Coronary artery (tissue), 2 donors: ENCODE results near the gene GCM1.

Experiments
- DNase-seq: peaks from one replicate; pipeline ENCODE4 v3.0.0-alpha.2; 2017; ENCODE audit warnings: low spot score
- H3K27ac ChIP-seq, 2 donors: fragments of 200-600 bp; sonication (generic); one replicate each; pipeline ENCODE4 v1.5.1; 2016 to 2019
- H3K4me3 ChIP-seq: fragments of 200-600 bp; sonication (generic); 2 replicates; pipeline ENCODE4 v1.5.1; 2016; ENCODE audit warnings: mild to moderate bottlenecking, moderate library complexity
- CTCF ChIP-seq: fragments of 200-600 bp; sonication (generic); IDR thresholded peaks from one replicate; pipeline ENCODE4 v1.5.1; 2019; ENCODE audit warnings: antibody characterized with exemption

The GCM1 gene

DNA sequence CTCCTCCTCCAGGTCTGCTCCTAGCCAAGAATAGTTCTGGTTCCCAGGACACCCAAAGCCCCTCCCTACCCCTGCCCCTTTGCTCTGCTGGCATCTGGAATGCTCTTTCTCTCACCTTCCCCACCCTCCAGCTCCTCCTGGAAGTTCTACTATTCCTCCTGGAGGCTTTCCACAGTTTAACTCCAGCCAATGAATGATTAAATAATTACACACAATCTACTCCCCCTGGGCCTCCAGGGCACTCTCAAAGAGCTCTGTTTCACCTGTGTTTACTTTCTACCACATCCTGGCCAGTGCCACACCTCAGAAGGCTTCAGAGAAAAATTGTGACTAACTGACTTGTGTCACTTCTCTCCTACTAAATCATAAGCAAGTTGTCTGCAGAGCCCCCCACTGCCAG is 36.2 kb downstream of the GCM1 start:
- Histone ChIP-seq H3K27ac (no peak overlapping the region), H3K4me3 (no peak overlapping the region)
- no peak for DNase-seq
- TF ChIP-seq CTCF, result no peak

- Histone ChIP-seq H3K4me3 (no peak overlapping the region), H3K27ac (no peak overlapping the region)
- no peak for TF ChIP-seq CTCF
- DNase-seq, result no peak
Observed at GRCh38 chr6:53111865-53112264, 36.8 kb downstream of the GCM1 start.

- H3K27ac ChIP-seq, result no peak overlapping the region
- H3K4me3 ChIP-seq, result no peak overlapping the region
- TF ChIP-seq CTCF, result no peak
- no peak for DNase-seq
Observed at GRCh38 chr6:53109612-53110011, 39.0 kb downstream of the GCM1 start.

DNA sequence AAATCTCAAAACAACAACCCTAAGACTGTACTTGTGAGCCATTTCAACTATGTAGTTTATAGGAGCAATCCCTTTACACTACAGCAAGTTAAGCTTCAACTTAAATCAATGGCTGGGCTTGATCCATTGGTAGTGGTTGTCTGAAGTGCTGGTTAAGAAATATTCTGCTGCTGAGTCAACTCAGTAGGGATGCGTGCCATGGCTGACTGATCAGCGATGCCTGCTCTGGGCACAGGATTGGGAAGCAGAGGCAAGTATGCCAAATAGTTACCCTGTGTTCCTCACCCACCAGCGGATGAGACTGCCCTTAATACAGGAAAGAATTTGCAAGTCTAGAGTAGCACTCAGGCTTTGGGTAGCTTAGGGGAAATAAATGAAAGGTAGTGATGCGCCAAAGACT is 41.5 kb downstream of the GCM1 start:
- no peak for DNase-seq
- H3K4me3 ChIP-seq, result no peak overlapping the region
- H3K27ac ChIP-seq, result no peak overlapping the region
- no peak for TF ChIP-seq CTCF

GRCh38 chr6:53104916-53105315 is 43.7 kb downstream of the GCM1 start:
- DNase-seq, result no peak
- H3K27ac ChIP-seq, result no peak overlapping the region
- TF ChIP-seq CTCF, result no peak

GRCh38 chr6:53103993-53104675 is 44.5 kb downstream of the GCM1 start:
- DNase-seq, result no peak

More at GRCh38 chr6:53104916-53105315, 43.7 kb downstream of the GCM1 start:
- no peak overlapping the region for H3K4me3 ChIP-seq

More at GRCh38 chr6:53103993-53104675, 44.5 kb downstream of the GCM1 start:
- no peak overlapping the region for H3K27ac ChIP-seq
- no peak for TF ChIP-seq CTCF
- no peak overlapping the region for H3K4me3 ChIP-seq
